Measurements from ENCODE around the gene ZNF454.

ZNF454 gene

GRCh38 chr5:178993236-178993765 is 52.3 kb downstream of the ZNF454 start:
- no peak for DNase-seq

GRCh38 chr5:178993955-178994579 is 53.1 kb downstream of the ZNF454 start:
- no peak for DNase-seq

GRCh38 chr5:178994580-178995340 is 53.8 kb downstream of the ZNF454 start, which contains the start of gene GRM6:
Gene GRM6 (minus strand): TSS chr5:178995320. CDS start chr5:178994944, 376 bp downstream.
- DNase-seq: no peak

GRCh38 chr5:178995341-178995690 is 54.3 kb downstream of the ZNF454 start:
- no peak for DNase-seq

- DNase-seq: no peak
Measured at GRCh38 chr5:178996156-178996555, 55.2 kb downstream of the ZNF454 start.

GRCh38 chr5:178997191-178997590 is 56.2 kb downstream of the ZNF454 start:
- no peak for DNase-seq

- DNase-seq: no peak
Measured at GRCh38 chr5:178998441-178998840, 57.4 kb downstream of the ZNF454 start.

GRCh38 chr5:179006564-179006963 is 65.6 kb downstream of the ZNF454 start:
- no peak for DNase-seq

- DNase-seq: no peak
Measured at GRCh38 chr5:179008667-179009066, 67.7 kb downstream of the ZNF454 start.
